ENCODE data around the gene SLC6A1.

Gene SLC6A1

GRCh38 chr3:11053926-11054503 is 61.5 kb downstream of the SLC6A1 start:
- POLR2A ChIA-PET, result no interaction called here
- H3K4me3 ChIP-seq (ENCODE audit: low read depth, low read length), result no peak overlapping the region
- TF ChIP-seq CTCF (IDR thresholded peaks at IDR 0.05; ENCODE audit: insufficient read depth, low read length, missing control alignments), result no peak
- no peak for DNase-seq (ENCODE audit: low read depth, low spot score)
- CTCF ChIA-PET, result interaction anchor here (1.5 to 8.8 kb wide), 3 partner anchors 101 to 295 kb away, joined by 4 to 290 read pairs (median 22); no protein-coding TSS in a partner anchor

- no peak for TF ChIP-seq CTCF (IDR thresholded peaks at IDR 0.05; ENCODE audit: insufficient read depth, low read length, missing control alignments)
- H3K4me3 ChIP-seq (ENCODE audit: low read depth, low read length), result no peak overlapping the region
- ChIA-PET POLR2A (no interaction called here), CTCF (interaction anchor here (1.5 to 8.8 kb wide), 3 partner anchors 102 to 296 kb away, joined by 4 to 290 read pairs (median 22); no protein-coding TSS in a partner anchor)
- DNase-seq (ENCODE audit: low read depth, low spot score), result no peak
Measured at GRCh38 chr3:11054739-11055438, 62.3 kb downstream of the SLC6A1 start.

GRCh38 chr3:11055496-11055895 is 62.9 kb downstream of the SLC6A1 start:
- ChIA-PET CTCF (interaction anchor here (1.5 to 8.8 kb wide), 3 partner anchors 102 to 297 kb away, joined by 4 to 290 read pairs (median 22); no protein-coding TSS in a partner anchor), POLR2A (no interaction called here)
- H3K4me3 ChIP-seq (ENCODE audit: low read depth, low read length), result no peak overlapping the region
- DNase-seq (ENCODE audit: low read depth, low spot score), result no peak
- TF ChIP-seq CTCF (IDR thresholded peaks at IDR 0.05; ENCODE audit: insufficient read depth, low read length, missing control alignments), result no peak

- H3K4me3 ChIP-seq (ENCODE audit: low read depth, low read length), result no peak overlapping the region
- TF ChIP-seq CTCF (IDR thresholded peaks at IDR 0.05; ENCODE audit: insufficient read depth, low read length, missing control alignments), result no peak
- POLR2A ChIA-PET, result no interaction called here
- no peak for DNase-seq (ENCODE audit: low read depth, low spot score)
- CTCF ChIA-PET, result interaction anchor here (3.4 to 8.8 kb wide), 2 partner anchors 110 to 298 kb away, joined by 22 to 290 read pairs; no protein-coding TSS in a partner anchor
Measured at GRCh38 chr3:11056531-11057050, 64.0 kb downstream of the SLC6A1 start.

GRCh38 chr3:11057655-11058054 is 65.1 kb downstream of the SLC6A1 start:
- POLR2A ChIA-PET, result no interaction called here
- no peak overlapping the region for H3K4me3 ChIP-seq (ENCODE audit: low read depth, low read length)
- CTCF ChIA-PET, result interaction anchor here (1.0 to 8.8 kb wide), 3 partner anchors 10 to 299 kb away, joined by 4 to 290 read pairs (median 254); no protein-coding TSS in a partner anchor
- no peak for TF ChIP-seq CTCF (IDR thresholded peaks at IDR 0.05; ENCODE audit: insufficient read depth, low read length, missing control alignments)
- DNase-seq (ENCODE audit: low read depth, low spot score), result no peak
